ENCODE measurements around the gene NCK2. TPM values are rescaled to one million over a fixed set of nuclear protein-coding genes. Genes with fewer than 3 reads are reported as not detected.

The NCK2 gene
- total RNA-seq, 2 donors from 2014 or later = 31.7 to 39.3 TPM

GRCh38 chr2:105845976-105846375 lies 101.3 kb downstream of the NCK2 start:
- DNase-seq (ENCODE audit: low spot score) = no peak
- no peak for TF ChIP-seq CTCF (IDR thresholded peaks at IDR 0.05)
- H3K4me1 ChIP-seq = peaks cover 0 to 15% of the 10 kb centered on the region in 2 donors
- H3K27me3 ChIP-seq = no peaks in the 10 kb centered on the region
- H3K9me3 ChIP-seq = no peaks in the 10 kb centered on the region
- no peaks in the 10 kb centered on the region for H3K36me3 ChIP-seq
- H3K4me3 ChIP-seq = no peak overlapping the region
- no peak overlapping the region for H3K27ac ChIP-seq

GRCh38 chr2:105847056-105847455 lies 102.3 kb downstream of the NCK2 start:
- no peak for TF ChIP-seq CTCF (IDR thresholded peaks at IDR 0.05)

GRCh38 chr2:105848367-105848766 lies 103.7 kb downstream of the NCK2 start:
- H3K4me3 ChIP-seq = no peak overlapping the region

More at GRCh38 chr2:105847056-105847455, 102.3 kb downstream of the NCK2 start:
- no peak overlapping the region for H3K4me3 ChIP-seq
- peaks cover 0 to 15% of the 10 kb centered on the region in 2 donors for H3K4me1 ChIP-seq
- H3K27me3 ChIP-seq = no peaks in the 10 kb centered on the region
- no peaks in the 10 kb centered on the region for H3K36me3 ChIP-seq
- H3K9me3 ChIP-seq = no peaks in the 10 kb centered on the region
- H3K27ac ChIP-seq = no peak overlapping the region
- no peak for DNase-seq (ENCODE audit: low spot score)

GRCh38 chr2:105849431-105850179 lies 104.9 kb downstream of the NCK2 start:
- Histone ChIP-seq H3K27ac (no peak overlapping the region), H3K4me1 (peaks cover 0 to 8% of the 10 kb centered on the region in 2 donors), H3K9me3 (no peaks in the 10 kb centered on the region), H3K27me3 (no peaks in the 10 kb centered on the region), H3K36me3 (no peaks in the 10 kb centered on the region), H3K4me3 (no peak overlapping the region)
- DNase-seq (ENCODE audit: low spot score) = no peak
- TF ChIP-seq CTCF (IDR thresholded peaks at IDR 0.05) = no peak

More at GRCh38 chr2:105848367-105848766, 103.7 kb downstream of the NCK2 start:
- H3K36me3 ChIP-seq = no peaks in the 10 kb centered on the region
- H3K27me3 ChIP-seq = no peaks in the 10 kb centered on the region
- TF ChIP-seq CTCF (IDR thresholded peaks at IDR 0.05) = no peak
- H3K27ac ChIP-seq = no peak overlapping the region
- H3K9me3 ChIP-seq = no peaks in the 10 kb centered on the region
- H3K4me1 ChIP-seq = peaks cover 0 to 15% of the 10 kb centered on the region in 2 donors
- DNase-seq (ENCODE audit: low spot score) = no peak

- Histone ChIP-seq H3K36me3 (no peaks in the 10 kb centered on the region), H3K9me3 (no peaks in the 10 kb centered on the region), H3K4me3 (no peak overlapping the region), H3K27ac (no peak overlapping the region), H3K27me3 (no peaks in the 10 kb centered on the region), H3K4me1 (peaks cover 0 to 8% of the 10 kb centered on the region in 2 donors)
- no peak for DNase-seq (ENCODE audit: low spot score)
- TF ChIP-seq CTCF (IDR thresholded peaks at IDR 0.05) = no peak
Measured at GRCh38 chr2:105852066-105852465, 107.4 kb downstream of the NCK2 start.
